GM12865 (cell line): ENCODE results near the gene FAM174C.

Source experiments
- DNase-seq: peaks from one replicate; pipeline ENCODE4 v3.0.0; 2010; ENCODE audit warnings: low read depth
- H3K4me3 ChIP-seq: 2 replicates; pipeline ENCODE4 v1.5.1; 2011; ENCODE audit warnings: mild to moderate bottlenecking, low read depth, low read length, control low read depth
- CTCF ChIP-seq: IDR thresholded peaks from 2 replicates; pipeline ENCODE4 v1.5.1; 2011; ENCODE audit warnings: low read length, control low read depth, low read depth, inconsistent platforms; ENCODE audit not compliant: insufficient read depth; ENCODE audit errors: missing control alignments

Gene FAM174C

DNA sequence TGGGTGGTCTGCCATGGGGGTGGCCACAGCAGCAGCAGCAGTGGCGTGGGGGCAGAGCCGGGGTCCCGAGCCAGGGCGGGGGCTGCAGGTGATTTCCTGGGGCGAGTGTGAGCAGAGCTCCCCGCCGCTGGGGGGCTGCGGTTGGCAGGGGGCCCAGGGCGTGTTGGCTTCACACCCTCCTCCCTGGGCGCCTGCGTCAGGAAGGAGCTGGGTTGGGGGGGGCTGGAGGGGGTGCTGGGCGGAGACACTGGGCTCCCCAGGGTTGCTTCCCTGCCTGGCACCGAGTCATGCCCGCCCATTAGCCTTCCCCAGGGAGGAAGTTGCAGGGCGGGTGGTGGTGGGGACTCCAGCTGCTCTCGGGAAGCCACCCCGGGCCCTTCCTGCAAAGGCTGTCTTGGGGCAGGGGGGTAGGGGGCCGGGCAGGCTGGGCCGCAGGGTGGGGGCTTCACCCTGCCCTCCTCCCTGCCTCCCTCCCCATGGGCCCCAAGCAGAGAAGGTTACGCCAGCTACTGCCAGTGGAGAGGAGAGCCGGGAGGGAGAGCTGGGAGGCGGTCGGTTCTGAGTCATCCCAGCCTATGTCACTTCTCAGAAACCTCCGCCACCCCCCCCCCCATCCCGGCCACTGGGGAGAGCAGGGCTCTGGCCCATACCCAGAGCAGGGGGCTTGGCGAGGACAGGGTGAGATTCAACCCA is 22.4 kb upstream of the FAM174C start:
- peak; percentile 80 for DNase-seq
- peak; percentile 6 for TF ChIP-seq CTCF
- H3K4me3 ChIP-seq = peak overlapping the region; percentile 61

GRCh38 chr19:1253514-1254080 is 21.7 kb upstream of the FAM174C start:
- no peak for TF ChIP-seq CTCF
- H3K4me3 ChIP-seq = peak overlapping the region; percentile 61
- DNase-seq = no peak

GRCh38 chr19:1254081-1254527 is 21.2 kb upstream of the FAM174C start:
- no peak for DNase-seq
- no peak for TF ChIP-seq CTCF
- H3K4me3 ChIP-seq = no peak overlapping the region

DNA sequence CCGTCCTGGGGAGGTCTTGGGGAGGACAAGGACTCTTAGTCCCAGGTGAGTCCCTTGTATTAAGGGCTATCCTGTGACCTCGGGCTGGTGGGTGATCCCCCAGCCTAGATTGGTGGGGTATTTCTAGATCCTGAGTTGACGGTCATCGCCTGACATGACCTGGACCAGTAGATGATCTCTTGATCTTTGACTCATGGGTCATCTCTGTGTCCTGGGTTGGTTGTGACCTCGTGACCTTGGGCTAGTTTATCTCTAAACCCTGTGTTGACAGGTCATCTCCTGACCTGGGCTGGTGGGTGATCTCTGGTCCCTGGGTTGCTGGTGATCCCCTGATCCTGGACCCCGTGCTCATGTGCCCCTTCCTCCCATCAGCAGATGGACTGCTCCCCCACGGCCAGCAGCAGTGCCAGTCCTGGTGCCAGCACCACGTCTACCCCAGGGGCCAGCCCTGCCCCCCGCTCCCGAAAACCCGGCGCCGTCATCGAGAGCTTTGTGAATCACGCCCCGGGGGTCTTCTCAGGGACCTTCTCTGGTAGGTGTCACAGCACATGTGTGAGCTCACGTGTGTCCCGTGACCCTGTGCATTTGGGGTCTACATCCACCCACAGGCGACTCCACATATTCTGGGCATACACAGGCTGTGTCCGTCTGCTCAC is 20.7 kb upstream of the FAM174C start:
- H3K4me3 ChIP-seq = no peak overlapping the region
- no peak for DNase-seq
- TF ChIP-seq CTCF = no peak

DNA sequence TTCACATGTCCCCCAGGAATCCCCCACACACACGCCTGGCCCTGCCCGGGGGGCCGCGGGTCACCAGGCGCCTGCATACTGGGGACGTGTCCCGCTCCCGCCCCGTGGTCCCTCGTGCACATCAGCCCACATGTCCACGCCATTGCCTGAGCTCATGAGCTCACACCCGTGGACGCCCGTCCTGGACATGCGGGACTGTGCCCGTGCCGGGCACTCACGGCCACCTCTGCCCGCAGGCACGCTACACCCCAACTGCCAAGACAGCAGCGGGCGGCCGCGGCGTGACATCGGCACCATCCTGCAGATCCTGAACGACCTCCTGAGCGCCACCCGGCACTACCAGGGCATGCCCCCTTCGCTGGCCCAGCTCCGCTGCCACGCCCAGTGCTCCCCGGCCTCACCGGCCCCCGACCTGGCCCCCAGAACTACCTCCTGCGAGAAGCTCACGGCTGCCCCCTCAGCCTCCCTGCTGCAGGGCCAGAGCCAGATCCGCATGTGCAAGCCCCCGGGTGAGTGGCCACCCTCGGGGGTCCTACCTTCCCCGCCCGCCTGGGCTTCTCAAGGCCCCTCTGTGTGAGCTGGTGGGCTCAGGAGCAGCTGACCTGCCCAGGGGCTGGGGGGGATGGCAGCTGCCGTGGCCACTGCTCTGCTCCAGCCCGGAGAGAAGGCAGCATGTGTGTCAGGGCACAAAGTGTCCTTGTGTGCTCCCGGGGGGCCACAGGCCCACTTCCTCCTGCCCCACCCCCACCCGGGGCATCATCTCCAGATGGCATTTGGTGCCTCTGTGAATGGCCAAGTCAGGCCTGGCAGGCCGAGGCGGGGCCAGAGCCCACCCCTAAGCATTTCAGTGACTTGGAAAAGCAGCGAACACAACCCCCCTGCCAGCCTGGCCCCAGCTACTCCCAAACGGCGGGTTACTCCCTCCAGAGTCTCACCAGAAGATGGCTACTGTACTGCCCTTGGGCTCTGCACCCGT is 19.9 kb upstream of the FAM174C start:
- DNase-seq = no peak
- TF ChIP-seq CTCF = no peak
- H3K4me3 ChIP-seq = no peak overlapping the region

- no peak overlapping the region for H3K4me3 ChIP-seq
- DNase-seq = no peak
- TF ChIP-seq CTCF = no peak
Measured at GRCh38 chr19:1256646-1257474, 18.5 kb upstream of the FAM174C start.
